GM12864 (cell line): ENCODE data around the gene SRRM4.

ENCODE experiments used
- DNase-seq: peaks from one replicate; pipeline ENCODE4 v3.0.0-alpha.2; 2011; ENCODE audit warnings: low read depth
- H3K4me3 ChIP-seq: 2 replicates; pipeline ENCODE4 v1.5.1; 2011; ENCODE audit warnings: mild to moderate bottlenecking, low read depth, low read length, control low read depth
- TF ChIP-seq, protein P1 (sequence below): IDR thresholded peaks from 2 replicates; pipeline ENCODE4 v1.5.1; 2011; ENCODE audit warnings: low read depth, mild to moderate bottlenecking, moderate library complexity, low read length, control low read depth, inconsistent platforms; ENCODE audit errors: missing control alignments

Gene SRRM4

DNA sequence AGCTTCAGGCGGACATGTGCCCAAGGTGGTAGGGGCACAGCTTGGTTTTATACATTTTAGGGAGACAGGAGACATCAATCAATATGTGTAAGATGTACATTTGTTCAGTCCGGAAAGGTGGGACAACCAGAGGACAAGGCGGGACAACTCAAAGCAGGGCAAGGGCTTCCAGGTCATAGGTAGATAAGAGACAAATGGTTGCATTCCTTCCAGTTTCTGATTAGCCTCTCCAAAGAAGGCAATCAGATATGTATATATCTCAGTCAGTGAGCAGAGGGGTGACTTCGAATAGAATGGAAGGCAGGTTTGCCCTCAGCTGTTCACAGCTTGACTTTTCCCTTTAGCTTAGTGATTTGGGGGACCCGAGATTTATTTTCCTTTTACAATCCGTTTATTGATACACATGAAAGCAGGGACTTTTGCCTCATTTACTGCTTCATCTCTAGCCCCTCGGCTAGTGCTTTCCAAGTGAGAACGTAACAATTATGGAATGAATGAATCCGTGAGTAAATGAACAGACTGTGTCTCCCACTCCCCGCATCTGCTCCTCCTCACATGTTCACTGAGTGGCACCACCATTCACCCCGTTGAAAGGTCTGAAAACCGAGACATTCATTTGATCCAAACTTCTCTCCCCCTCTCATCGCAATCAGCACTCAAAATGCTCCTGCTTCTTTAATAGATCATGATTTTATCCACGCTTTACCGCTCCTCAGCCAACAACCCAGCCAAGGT, 190.5 kb downstream of the SRRM4 start:
- H3K4me3 ChIP-seq: no peak overlapping the region
- TF ChIP-seq, protein P1, sequence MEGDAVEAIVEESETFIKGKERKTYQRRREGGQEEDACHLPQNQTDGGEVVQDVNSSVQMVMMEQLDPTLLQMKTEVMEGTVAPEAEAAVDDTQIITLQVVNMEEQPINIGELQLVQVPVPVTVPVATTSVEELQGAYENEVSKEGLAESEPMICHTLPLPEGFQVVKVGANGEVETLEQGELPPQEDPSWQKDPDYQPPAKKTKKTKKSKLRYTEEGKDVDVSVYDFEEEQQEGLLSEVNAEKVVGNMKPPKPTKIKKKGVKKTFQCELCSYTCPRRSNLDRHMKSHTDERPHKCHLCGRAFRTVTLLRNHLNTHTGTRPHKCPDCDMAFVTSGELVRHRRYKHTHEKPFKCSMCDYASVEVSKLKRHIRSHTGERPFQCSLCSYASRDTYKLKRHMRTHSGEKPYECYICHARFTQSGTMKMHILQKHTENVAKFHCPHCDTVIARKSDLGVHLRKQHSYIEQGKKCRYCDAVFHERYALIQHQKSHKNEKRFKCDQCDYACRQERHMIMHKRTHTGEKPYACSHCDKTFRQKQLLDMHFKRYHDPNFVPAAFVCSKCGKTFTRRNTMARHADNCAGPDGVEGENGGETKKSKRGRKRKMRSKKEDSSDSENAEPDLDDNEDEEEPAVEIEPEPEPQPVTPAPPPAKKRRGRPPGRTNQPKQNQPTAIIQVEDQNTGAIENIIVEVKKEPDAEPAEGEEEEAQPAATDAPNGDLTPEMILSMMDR: no peak

DNA sequence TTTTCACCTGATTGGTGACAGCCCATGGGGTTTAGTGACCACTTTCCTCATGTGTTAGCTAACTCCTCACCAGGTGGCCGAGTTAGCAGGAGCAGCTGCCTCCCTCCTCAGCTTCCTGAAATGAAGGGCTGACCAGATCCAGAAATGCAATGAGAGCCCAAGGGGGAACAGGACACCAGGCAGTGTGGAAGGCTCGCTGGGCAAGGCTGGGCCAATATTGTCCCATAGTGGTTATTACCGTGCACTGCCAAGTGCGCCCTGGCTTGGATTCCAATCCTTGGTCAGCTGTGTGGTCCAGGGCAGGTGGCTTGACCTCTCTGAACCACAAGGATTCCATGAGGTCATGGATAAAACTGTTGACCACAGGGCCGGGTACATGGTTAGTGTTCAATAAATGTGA, 193.7 kb downstream of the SRRM4 start:
- TF ChIP-seq, protein P1: no peak
- DNase-seq: no peak

More for the DNA sequence above, 190.5 kb downstream of the SRRM4 start:
- no peak for DNase-seq

DNA sequence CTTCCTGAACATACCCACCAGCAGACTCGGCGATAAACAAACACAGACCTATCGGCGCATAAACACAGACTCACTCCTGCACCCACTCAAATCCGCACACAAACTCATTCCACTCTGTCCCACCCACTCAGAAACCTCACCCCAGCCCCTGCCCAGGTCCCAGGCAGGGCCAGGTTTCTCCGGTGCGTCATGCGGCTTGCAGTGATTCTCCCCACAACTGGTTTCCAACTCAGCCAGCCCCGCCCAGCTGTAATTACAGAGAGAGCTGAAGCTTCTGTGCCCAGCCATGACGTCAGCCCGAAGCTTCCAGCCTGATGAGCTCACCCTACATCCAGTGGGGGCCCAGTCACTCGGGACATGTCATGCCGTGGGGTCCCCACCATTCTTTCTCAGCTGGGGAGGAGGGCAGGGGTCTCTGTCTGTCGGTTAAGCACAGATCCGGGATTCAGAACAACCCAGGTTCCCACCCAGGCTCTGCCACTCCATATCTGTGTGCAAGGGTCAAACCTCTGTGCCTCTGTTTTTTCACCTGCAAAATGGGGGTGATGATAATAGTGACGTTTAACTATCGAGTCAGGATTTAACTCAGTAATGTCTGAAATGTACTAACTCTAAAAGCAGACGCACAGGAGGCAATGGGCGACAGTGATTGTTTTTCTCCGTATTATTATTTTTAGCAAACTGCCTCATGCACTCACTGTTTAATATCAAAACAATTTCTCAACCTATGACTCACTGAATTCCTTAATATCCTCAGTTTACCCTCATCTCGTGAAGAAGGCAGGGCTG, 195.1 kb downstream of the SRRM4 start:
- H3K4me3 ChIP-seq: no peak overlapping the region
- DNase-seq: no peak

More for the DNA sequence above, 193.7 kb downstream of the SRRM4 start:
- no peak overlapping the region for H3K4me3 ChIP-seq

DNA sequence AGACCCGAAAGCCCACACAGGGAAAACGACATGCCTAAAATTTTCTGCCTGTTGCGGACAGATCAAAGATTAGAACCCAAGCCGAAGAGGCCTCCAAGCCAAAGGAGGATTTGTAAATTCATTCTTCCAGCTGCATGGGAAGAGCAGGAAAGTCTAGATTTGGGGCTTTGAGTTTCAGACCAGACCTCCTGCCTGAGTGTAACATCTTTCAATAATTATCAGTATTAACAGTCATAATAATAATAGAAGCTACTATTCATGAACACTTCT, 195.7 kb downstream of the SRRM4 start:
- TF ChIP-seq, protein P1: no peak
- no peak overlapping the region for H3K4me3 ChIP-seq
- DNase-seq: no peak

More for the DNA sequence above, 195.1 kb downstream of the SRRM4 start:
- TF ChIP-seq, protein P1: no peak

DNA sequence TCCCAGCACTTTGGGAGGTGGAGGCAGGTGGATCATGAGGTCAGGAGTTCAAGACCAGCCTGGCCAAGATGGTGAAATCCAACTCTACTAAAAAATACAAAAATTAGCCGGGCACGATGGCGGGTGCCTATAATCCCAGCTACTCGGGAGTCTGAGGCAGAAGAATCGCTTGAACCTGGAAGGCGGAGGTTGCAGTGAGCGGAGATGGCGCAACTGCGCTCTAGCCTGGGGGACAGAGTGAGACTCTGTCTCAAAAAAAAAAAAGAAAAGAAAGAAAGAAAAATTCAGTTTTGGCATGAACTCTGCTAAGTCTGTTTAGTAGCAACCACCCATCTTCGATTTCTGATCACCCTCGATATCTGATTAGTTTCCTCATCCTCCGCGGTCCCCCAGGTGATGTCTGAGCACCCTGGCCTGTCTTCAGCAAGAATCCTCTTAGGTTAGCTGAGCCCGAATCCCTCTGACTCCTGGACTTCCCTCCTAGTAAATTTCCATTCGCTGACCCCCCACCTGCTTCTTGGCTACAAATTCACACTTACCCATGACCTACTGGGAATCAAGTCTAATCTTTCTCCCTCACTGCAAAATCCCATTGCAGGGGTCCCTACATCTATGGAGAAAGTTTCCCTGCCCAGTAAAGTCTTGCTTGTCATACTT, 196.5 kb downstream of the SRRM4 start:
- DNase-seq: no peak
- H3K4me3 ChIP-seq: no peak overlapping the region
- TF ChIP-seq, protein P1: no peak

DNA sequence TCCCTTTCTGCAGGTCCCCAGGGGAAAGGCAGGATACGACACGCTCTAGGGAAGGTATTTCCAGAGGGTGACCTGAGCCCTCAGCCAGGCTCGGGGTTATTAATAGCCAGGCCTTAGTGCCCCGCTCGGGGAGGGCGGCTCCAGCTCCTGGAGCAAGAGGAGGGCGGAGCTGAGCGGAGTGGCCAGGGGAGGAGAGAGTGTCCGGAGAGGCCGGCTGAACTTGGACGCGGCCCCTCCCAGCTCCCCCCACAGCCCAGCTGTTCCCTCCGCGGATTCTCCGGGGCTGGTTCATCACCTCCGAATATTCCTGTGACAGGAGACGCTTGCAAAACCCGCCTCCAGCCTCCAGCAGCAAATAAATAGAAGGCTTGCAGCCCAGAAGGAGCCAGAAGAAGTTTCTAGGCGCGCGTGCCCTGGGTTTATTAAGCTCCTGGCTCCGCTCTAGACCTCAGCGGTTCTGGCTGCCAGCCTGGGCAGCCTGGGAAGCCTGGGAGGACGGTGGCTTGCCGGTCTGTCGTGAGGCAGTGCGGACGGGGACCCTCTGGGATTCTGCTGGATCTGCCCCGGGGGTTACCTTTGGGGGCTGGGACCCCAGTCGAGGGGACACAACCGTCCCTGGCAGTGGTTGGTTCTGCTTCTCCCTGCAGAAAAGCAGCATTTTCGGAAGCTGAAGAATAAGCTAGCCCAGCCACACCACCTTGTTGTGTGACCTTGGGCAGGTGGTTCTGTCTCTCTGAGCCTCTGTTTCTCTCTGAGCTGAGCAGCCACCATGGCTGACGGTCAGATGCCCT, 197.4 kb downstream of the SRRM4 start, which contains the start of gene HSPB8:
Gene HSPB8, plus strand, starts transcription at position 388 of the 791 bp plus-strand sequence. Its CDS starts 382 bp downstream, at position 770.
- TF ChIP-seq, protein P1: no peak
- H3K4me3 ChIP-seq: no peak within 1 kb of the TSS
- no peak for DNase-seq
